OCI-LY1 (cell line): ENCODE measurements around the gene IPO4.

Experiments
- EZH2 ChIP-seq: fragments of 200-600 bp; sonication (generic), shearing (Covaris generic); IDR thresholded peaks from 2 replicates; pipeline ENCODE4 v1.8.0; 2017; ENCODE audit warnings: borderline replicate concordance, mixed run types, mild to moderate bottlenecking, antibody characterized with exemption, low read length, moderate library complexity, mixed read lengths
- TF ChIP-seq, protein P1 (sequence below): fragments of 200-600 bp; sonication (generic), shearing (Covaris generic); IDR thresholded peaks from 2 replicates; pipeline ENCODE4 v1.5.1; 2017; ENCODE audit warnings: mild to moderate bottlenecking, antibody characterized with exemption, low read length, moderate library complexity, mixed read lengths

DNA sequence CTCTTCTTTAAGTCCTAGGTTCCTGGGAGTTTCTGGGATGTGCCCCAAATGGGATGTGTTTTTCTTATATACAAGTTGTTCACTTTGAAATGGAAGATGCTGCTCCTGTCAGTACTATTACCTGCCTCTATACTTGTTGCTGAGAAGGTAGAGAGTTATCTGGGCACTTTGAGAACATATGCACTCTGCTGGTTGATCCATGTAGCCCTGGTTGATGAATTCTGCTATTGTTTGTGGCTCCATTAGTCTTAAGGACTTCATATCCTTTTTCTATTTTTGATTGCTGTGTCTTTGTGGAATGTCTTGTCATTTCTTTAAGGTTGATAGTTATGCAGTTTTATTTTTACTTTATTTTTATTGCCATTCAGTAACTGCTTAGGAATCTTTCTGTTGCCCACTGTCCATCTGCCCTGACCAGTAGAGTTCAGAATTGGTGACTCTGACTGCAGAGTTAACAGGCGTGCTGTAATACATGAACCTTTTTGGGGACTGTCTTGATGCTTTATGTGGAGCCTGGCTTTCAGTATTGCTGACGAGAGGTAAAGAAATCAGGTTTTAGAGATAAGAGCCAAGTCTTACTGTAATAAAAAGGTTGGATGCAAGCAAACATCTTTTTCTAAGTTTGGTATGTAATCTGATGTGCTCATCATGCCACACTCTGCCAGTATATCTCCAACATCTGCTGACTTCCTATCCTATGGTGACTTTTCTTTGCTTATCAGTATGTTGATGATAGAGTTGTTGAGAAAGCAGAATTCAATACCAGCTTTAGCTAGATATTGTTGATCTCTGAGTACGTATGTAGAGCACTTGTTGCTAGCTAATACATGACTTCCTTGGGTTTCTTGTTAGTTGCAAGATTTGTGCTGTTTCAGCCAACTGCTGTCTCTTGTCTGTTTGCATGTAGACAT is 45.7 kb upstream of the IPO4 start:
- no peak for TF ChIP-seq EZH2
- TF ChIP-seq, protein P1, sequence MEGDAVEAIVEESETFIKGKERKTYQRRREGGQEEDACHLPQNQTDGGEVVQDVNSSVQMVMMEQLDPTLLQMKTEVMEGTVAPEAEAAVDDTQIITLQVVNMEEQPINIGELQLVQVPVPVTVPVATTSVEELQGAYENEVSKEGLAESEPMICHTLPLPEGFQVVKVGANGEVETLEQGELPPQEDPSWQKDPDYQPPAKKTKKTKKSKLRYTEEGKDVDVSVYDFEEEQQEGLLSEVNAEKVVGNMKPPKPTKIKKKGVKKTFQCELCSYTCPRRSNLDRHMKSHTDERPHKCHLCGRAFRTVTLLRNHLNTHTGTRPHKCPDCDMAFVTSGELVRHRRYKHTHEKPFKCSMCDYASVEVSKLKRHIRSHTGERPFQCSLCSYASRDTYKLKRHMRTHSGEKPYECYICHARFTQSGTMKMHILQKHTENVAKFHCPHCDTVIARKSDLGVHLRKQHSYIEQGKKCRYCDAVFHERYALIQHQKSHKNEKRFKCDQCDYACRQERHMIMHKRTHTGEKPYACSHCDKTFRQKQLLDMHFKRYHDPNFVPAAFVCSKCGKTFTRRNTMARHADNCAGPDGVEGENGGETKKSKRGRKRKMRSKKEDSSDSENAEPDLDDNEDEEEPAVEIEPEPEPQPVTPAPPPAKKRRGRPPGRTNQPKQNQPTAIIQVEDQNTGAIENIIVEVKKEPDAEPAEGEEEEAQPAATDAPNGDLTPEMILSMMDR, result no peak
